SK-N-SH (cell line): ENCODE data around the gene TMPRSS6. TPM values are rescaled to one million over a fixed set of nuclear protein-coding genes. Genes with fewer than 3 reads are reported as not detected.

Experiments used
- CTCF ChIA-PET: fragments of 300-600, 350-600 bp; formaldehyde crosslinking; extraction: SDS; loops from one replicate; lab custom pipeline; 2021; lab: Yijun Ruan, JAX
- POLR2A ChIA-PET: fragments of 350-600 bp; sonication (Branson Sonifier 250); formaldehyde crosslinking; extraction: SDS; loops from one replicate; lab custom pipeline; 2020; ENCODE audit warnings: antibody characterized with exemption, inconsistent platforms; lab: Yijun Ruan, JAX
- DNase-seq: peaks from one replicate; pipeline ENCODE4 v3.0.0; 2012
- H2AFZ ChIP-seq: fragments of 200-600 bp; sonication (generic); 2 replicates; pipeline ENCODE4 v1.8.1; 2016; ENCODE audit warnings: antibody characterized with exemption, mild to moderate bottlenecking, low read depth
- H3F3A ChIP-seq: fragments of 200-600 bp; sonication (generic); replicated peaks from 2 replicates; pipeline ENCODE3; 2016; ENCODE audit warnings: antibody characterized with exemption, mild to moderate bottlenecking; ENCODE audit not compliant: insufficient read depth
- H3K27ac ChIP-seq, 2 experiments: fragments of 200-500 bp in 1 of 2; fragments of 200-600 bp in 1 of 2; sonication (Bioruptor generic) in 1 of 2; sonication (generic), shearing (Covaris generic) in 1 of 2; 2 replicates each; pipeline versions ENCODE4 v1.5.1 to v1.6.1; 2014 to 2016; ENCODE audit warnings: low read depth in 2 of 2, inconsistent platforms in 1 of 2, low read length in 1 of 2, mild to moderate bottlenecking in 1 of 2, mixed read lengths in 1 of 2
- H3K27me3 ChIP-seq: fragments of 200-600 bp; sonication (generic), shearing (Covaris generic); 2 replicates; pipeline ENCODE4 v1.6.1; 2016; ENCODE audit warnings: mixed run types; ENCODE audit not compliant: insufficient read depth
- H3K36me3 ChIP-seq, 2 experiments: fragments of 200-500 bp in 1 of 2; fragments of 200-600 bp in 1 of 2; sonication (Bioruptor generic) in 1 of 2; sonication (generic) in 1 of 2; replicated peaks in 1 of 2; 2 replicates each; pipeline versions ENCODE3 to v1.5.1; 2014 to 2016; ENCODE audit warnings: low read length in 1 of 2, mild to moderate bottlenecking in 1 of 2; ENCODE audit not compliant: insufficient read depth in 2 of 2, control insufficient read depth in 1 of 2
- H3K4me1 ChIP-seq, 2 experiments: fragments of 200-500 bp in 1 of 2; fragments of 200-600 bp in 1 of 2; sonication (Bioruptor generic) in 1 of 2; sonication (generic), shearing (Covaris generic) in 1 of 2; 2 replicates each; pipeline versions ENCODE4 v1.5.1 to v1.6.1; 2014 to 2016; ENCODE audit warnings: low read depth in 1 of 2, low read length in 1 of 2, mixed run types in 1 of 2; ENCODE audit not compliant: insufficient read depth in 2 of 2, control insufficient read depth in 1 of 2
- H3K4me2 ChIP-seq: fragments of 200-600 bp; sonication (generic), shearing (Covaris generic); 2 replicates; pipeline ENCODE4 v1.6.1; 2017; ENCODE audit warnings: mixed run types
- H3K4me3 ChIP-seq, 2 experiments: fragments of 200-500 bp in 1 of 2; fragments of 200-600 bp in 1 of 2; sonication (Bioruptor generic) in 1 of 2; sonication (generic), shearing (Covaris generic) in 1 of 2; 2 replicates each; pipeline versions ENCODE4 v1.5.1 to v1.8.1; 2014 to 2016; ENCODE audit warnings: low read depth in 2 of 2, inconsistent platforms in 1 of 2, low read length in 1 of 2, mild to moderate bottlenecking in 1 of 2, mixed read lengths in 1 of 2, moderate library complexity in 1 of 2
- H3K79me2 ChIP-seq: fragments of 200-600 bp; sonication (generic); 2 replicates; pipeline ENCODE4 v1.8.1; 2017; ENCODE audit warnings: mild to moderate bottlenecking; ENCODE audit not compliant: insufficient read depth
- H3K9ac ChIP-seq: fragments of 200-600 bp; sonication (generic); 2 replicates; pipeline ENCODE4 v1.6.1; 2017; ENCODE audit warnings: mixed run types
- H3K9me2 ChIP-seq: fragments of 200-600 bp; sonication (generic); 2 replicates; pipeline ENCODE4 v1.6.1; 2017; ENCODE audit warnings: mixed run types
- H3K9me3 ChIP-seq: fragments of 200-600 bp; sonication (generic); 2 replicates; pipeline ENCODE4 v1.6.1; 2017; ENCODE audit warnings: mixed run types, mild to moderate bottlenecking, moderate library complexity
- H4K20me1 ChIP-seq: fragments of 200-600 bp; sonication (generic); 2 replicates; pipeline ENCODE4 v1.6.1; 2017; ENCODE audit warnings: mild to moderate bottlenecking, mixed run types; ENCODE audit not compliant: insufficient read depth
- CHD2 ChIP-seq: fragments of 150-350 bp; IDR thresholded peaks from 2 replicates; pipeline ENCODE4 v1.6.1; 2018; ENCODE audit warnings: low read length; ENCODE audit not compliant: partially characterized antibody
- ELF1 ChIP-seq: IDR thresholded peaks from 2 replicates; pipeline ENCODE4 v1.4.0; 2012
- EP300 ChIP-seq, 2 experiments: IDR thresholded peaks; 2 replicates each; pipeline versions ENCODE4 v1.4.0 to v1.6.1; 2012; ENCODE audit warnings: borderline replicate concordance in 1 of 2, low read depth in 1 of 2, low read length in 1 of 2
- EZH2phosphoT487 ChIP-seq: fragments of 200-600 bp; sonication (generic); IDR thresholded peaks from 2 replicates; pipeline ENCODE4 v1.6.1; 2017; ENCODE audit warnings: low read depth, mixed run types, mild to moderate bottlenecking, antibody characterized with exemption, moderate library complexity, borderline replicate concordance
- FOSL2 ChIP-seq: IDR thresholded peaks from 2 replicates; pipeline ENCODE4 v1.4.0; 2012; ENCODE audit warnings: low read depth, mild to moderate bottlenecking, moderate library complexity, borderline replicate concordance
- FOXJ3 ChIP-seq: sonication (generic); formaldehyde crosslinking; IDR thresholded peaks from 2 replicates; pipeline ENCODE4 v1.5.1; 2020; ENCODE audit warnings: mild to moderate bottlenecking, missing genetic modification reagents
- FOXM1 ChIP-seq: IDR thresholded peaks from 2 replicates; pipeline ENCODE4 v1.4.0; 2012; ENCODE audit warnings: low read depth, mild to moderate bottlenecking
- GABPA ChIP-seq: IDR thresholded peaks from 2 replicates; pipeline ENCODE4 v1.4.0; 2012; ENCODE audit warnings: low read depth, mild to moderate bottlenecking
- IRF3 ChIP-seq: fragments of 150-350 bp; IDR thresholded peaks from 2 replicates; pipeline ENCODE4 v1.6.1; 2016; ENCODE audit warnings: mild to moderate bottlenecking, low read depth, low read length
- JUND ChIP-seq: IDR thresholded peaks from 2 replicates; pipeline ENCODE4 v1.4.0; 2012
- MAX ChIP-seq: IDR thresholded peaks from 2 replicates; pipeline ENCODE4 v1.4.0; 2012; ENCODE audit warnings: low read depth
- NFIC ChIP-seq: IDR thresholded peaks from 2 replicates; pipeline ENCODE4 v1.4.0; 2012; ENCODE audit warnings: borderline replicate concordance
- NRF1 ChIP-seq: IDR thresholded peaks from 2 replicates; pipeline ENCODE4 v1.6.1; 2012; ENCODE audit warnings: low read depth, mild to moderate bottlenecking, low read length
- RAD21 ChIP-seq: IDR thresholded peaks from 2 replicates; pipeline ENCODE4 v1.6.1; 2012; ENCODE audit warnings: mild to moderate bottlenecking, low read length
- RXRA ChIP-seq: IDR thresholded peaks from 2 replicates; pipeline ENCODE4 v1.4.0; 2012; ENCODE audit warnings: low read depth, mild to moderate bottlenecking, borderline replicate concordance
- TAF1 ChIP-seq: IDR thresholded peaks from 2 replicates; pipeline ENCODE4 v1.6.1; 2012; ENCODE audit warnings: low read depth, mild to moderate bottlenecking, low read length, moderate library complexity, borderline replicate concordance
- USF1 ChIP-seq: IDR thresholded peaks from 2 replicates; pipeline ENCODE4 v1.4.0; 2012; ENCODE audit warnings: low read depth, borderline replicate concordance
- USF2 ChIP-seq: fragments of 150-350 bp; IDR thresholded peaks from 2 replicates; pipeline ENCODE4 v1.6.1; 2017; ENCODE audit warnings: antibody characterized with exemption, low read length, low read depth, borderline replicate concordance
- WGBS: methylation state at CpG from one replicate; pipeline ENCODE4 v1.1.6; 2017; ENCODE audit warnings: low lambda C conversion rate; 5-methylcytosine and 5-hydroxymethylcytosine counted together
- polyA plus RNA-seq, 3 experiments: library from polyadenylated mRNA; depleted of rRNA; stranded (reverse); fragments of >200 nt; gene quantifications; 2 replicates each; pipeline ENCODE4 v1.2.3, GENCODE V29; 2012

Gene TMPRSS6
- polyA plus RNA-seq, 1 of the 3 experiments (the other 2 are of a cell fraction), result not detected

- CTCF ChIA-PET, result interaction anchor here (1.0 to 1.1 kb wide), 2 partner anchors 11 to 110 kb away, joined by 3 read pairs; no protein-coding TSS in a partner anchor
- no peak overlapping the region for H3K9ac ChIP-seq
Measured at GRCh38 chr22:37088750-37089408, 20.6 kb downstream of the TMPRSS6 start.

More at GRCh38 chr22:37088750-37089408, 20.6 kb downstream of the TMPRSS6 start:
- Histone ChIP-seq H3K4me3 (no peak overlapping the region), H3F3A (no peaks in the 10 kb centered on the region), H3K27ac (no peak overlapping the region), H3K27me3 (no peaks in the 10 kb centered on the region), H3K36me3 (no peaks in the 10 kb centered on the region), H3K9me2 (no peaks in the 10 kb centered on the region), H4K20me1 (no peaks in the 10 kb centered on the region), H3K9me3 (no peaks in the 10 kb centered on the region), H3K79me2 (no peaks in the 10 kb centered on the region), H2AFZ (no peak overlapping the region), H3K4me2 (no peak overlapping the region), H3K4me1 (peaks cover 0 to 7% of the 10 kb centered on the region in 2 experiments; a peak in 1 of 4 replicates)
- WGBS, result 50% methylated on average over 12 of the region's 17 CpGs
- TF ChIP-seq CHD2, result no peak
- TF ChIP-seq JUND, result no peak
- no peak for TF ChIP-seq RAD21
- no peak for TF ChIP-seq FOXM1
- TF ChIP-seq TAF1, result no peak
- TF ChIP-seq USF1, result no peak
- TF ChIP-seq ELF1, result no peak
- no peak for TF ChIP-seq EP300 (IDR thresholded peaks at IDR 0.05; ENCODE audit: borderline replicate concordance in 1 of 2, low read depth in 1 of 2, low read length in 1 of 2)
- no peak for TF ChIP-seq EZH2phosphoT487
- no peak for TF ChIP-seq NRF1
- no peak for TF ChIP-seq NFIC
- TF ChIP-seq FOXJ3, result no peak
- no peak for TF ChIP-seq MAX
- TF ChIP-seq USF2, result no peak
- no peak for TF ChIP-seq FOSL2
- TF ChIP-seq GABPA, result no peak
- TF ChIP-seq RXRA, result no peak
- TF ChIP-seq IRF3, result no peak
- POLR2A ChIA-PET, result no interaction called here
- no peak for DNase-seq
